HG02885 (cell line): ENCODE measurements around the gene COQ7.
A peak's percentile ranks its signal among the peaks of the same experiment; 100 is the strongest.

Experiments used
- ATAC-seq: cut with Tn5 transposase; IDR thresholded peaks from one replicate; pipeline ENCODE4 v1.9.1; 2021; ENCODE audit warnings: mild to moderate bottlenecking; ENCODE audit not compliant: unreplicated experiment, poor library complexity

Gene COQ7

GRCh38 chr16:19110537-19111360, 43.3 kb downstream of the COQ7 start:
- ATAC-seq: no peak

- no peak for ATAC-seq
Observed at GRCh38 chr16:19112099-19112407, 44.6 kb downstream of the COQ7 start.

GRCh38 chr16:19113577-19114358, 46.4 kb downstream of the COQ7 start, which contains the start of gene ITPRIPL2:
Gene ITPRIPL2, plus strand, starts transcription at chr16:19113964. Its CDS starts 498 bp downstream, at chr16:19114462.
- peak; percentile 50 for ATAC-seq

GRCh38 chr16:19114359-19115147, 47.1 kb downstream of the COQ7 start:
- peak; percentile 22 for ATAC-seq

- ATAC-seq: no peak
Observed at GRCh38 chr16:19115148-19116021, 48.0 kb downstream of the COQ7 start.

GRCh38 chr16:19116711-19117449, 49.5 kb downstream of the COQ7 start:
- ATAC-seq: no peak

- ATAC-seq: no peak
Observed at GRCh38 chr16:19118938-19119431, 51.6 kb downstream of the COQ7 start.

- ATAC-seq: no peak
Observed at GRCh38 chr16:19119564-19119963, 52.1 kb downstream of the COQ7 start.

GRCh38 chr16:19123535-19124178, 56.2 kb downstream of the COQ7 start:
- no peak for ATAC-seq

GRCh38 chr16:19126300-19126699, 58.9 kb downstream of the COQ7 start:
- ATAC-seq: no peak

- peak; percentile 36 for ATAC-seq
Observed at GRCh38 chr16:19127205-19127604, 59.8 kb downstream of the COQ7 start.

GRCh38 chr16:19127674-19128131, 60.3 kb downstream of the COQ7 start:
- ATAC-seq: peak; percentile 56

GRCh38 chr16:19128454-19129200, 61.2 kb downstream of the COQ7 start:
- no peak for ATAC-seq
